IPS-15b (cell line): Measurements from ENCODE around the gene KRTAP10-6.
"Not testable (repeated sequence)": the region's sequence is repeated elsewhere in the genome, so short reads cannot be mapped to it uniquely, and the experiment has no call there.

Source experiments
- H3K27me3 ChIP-seq: one replicate; pipeline ENCODE4 v1.6.1; 2013; ENCODE audit warnings: low read length; ENCODE audit not compliant: control insufficient read depth, insufficient read depth
- H3K36me3 ChIP-seq: one replicate; pipeline ENCODE4 v1.6.1; 2013; ENCODE audit warnings: low read length; ENCODE audit not compliant: control insufficient read depth, insufficient read depth
- H3K4me1 ChIP-seq: one replicate; pipeline ENCODE4 v1.6.1; 2013; ENCODE audit warnings: mild to moderate bottlenecking, low read length; ENCODE audit not compliant: control insufficient read depth, insufficient read depth
- H3K4me3 ChIP-seq: one replicate; pipeline ENCODE4 v1.5.1; 2013; ENCODE audit warnings: low read depth, low read length
- H3K9ac ChIP-seq: one replicate; pipeline ENCODE4 v1.6.1; 2013; ENCODE audit warnings: low read depth, mild to moderate bottlenecking, low read length
- H3K9me3 ChIP-seq: one replicate; pipeline ENCODE4 v1.6.1; 2013; ENCODE audit warnings: mild to moderate bottlenecking, low read length; ENCODE audit not compliant: control insufficient read depth, insufficient read depth

The KRTAP10-6 gene

DNA sequence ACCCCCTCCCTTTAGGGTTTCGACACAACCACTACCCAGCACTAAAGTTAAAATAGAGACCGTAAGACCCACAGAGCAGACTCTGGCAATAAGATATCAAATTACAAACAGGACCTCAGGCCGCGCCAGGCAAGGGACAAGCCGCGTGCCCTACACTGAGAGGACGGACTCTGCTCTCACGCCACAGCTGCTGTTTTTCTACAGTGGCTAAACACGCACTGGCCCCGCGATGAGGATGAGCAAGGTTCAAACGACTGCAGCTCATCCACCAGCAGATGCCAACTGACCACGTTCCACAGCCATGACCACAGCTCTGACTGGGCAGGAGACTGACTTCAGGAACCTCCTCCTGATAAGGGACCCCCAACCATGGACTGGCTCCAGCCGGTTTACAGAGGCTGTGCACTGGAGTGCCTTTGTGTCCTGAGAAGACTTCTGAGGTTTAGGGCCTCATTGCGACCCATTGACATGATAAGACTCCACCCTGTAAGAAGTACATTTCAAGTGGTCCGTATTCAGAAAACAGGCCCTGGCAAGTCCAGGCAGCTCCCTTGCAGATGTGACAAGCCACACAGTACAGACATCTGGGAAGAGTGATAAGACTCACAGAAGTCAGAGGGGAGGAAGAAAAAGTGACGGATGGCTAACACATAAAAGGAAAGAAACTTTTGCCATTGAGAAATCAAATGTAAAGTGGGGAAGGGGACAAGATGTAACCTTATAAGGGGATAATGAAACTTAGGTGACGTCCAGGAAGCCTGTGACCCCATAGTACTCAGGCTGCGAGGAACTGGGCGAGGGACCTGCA, 1.5 kb upstream of the KRTAP10-6 start:
- Histone ChIP-seq H3K9ac (no peak overlapping the region), H3K9me3 (no peaks in the 10 kb centered on the region)

DNA sequence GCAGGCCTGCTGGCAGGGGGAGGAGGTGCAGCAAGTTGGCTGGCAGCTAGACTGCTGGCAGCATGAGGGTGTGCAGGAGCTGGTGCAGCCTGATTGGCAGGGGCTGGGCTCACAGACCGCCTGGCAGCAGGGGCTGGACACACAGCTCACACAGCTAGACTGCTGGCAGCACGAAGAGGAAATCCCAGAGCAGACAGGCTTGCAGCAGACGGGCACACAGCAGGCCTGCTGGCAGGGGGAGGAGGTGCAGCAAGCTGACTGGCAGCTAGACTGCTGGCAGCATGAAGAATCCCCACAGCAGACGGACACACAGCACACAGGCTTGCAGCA, 539 bp downstream of the KRTAP10-6 start:
- H3K36me3 ChIP-seq, H3K9me3 ChIP-seq, H3K4me3 ChIP-seq, H3K9ac ChIP-seq, H3K27me3 ChIP-seq, H3K4me1 ChIP-seq: not testable (repeated sequence)

More for the DNA sequence above, 1.5 kb upstream of the KRTAP10-6 start:
- no peaks in the 10 kb centered on the region for H3K27me3 ChIP-seq
- H3K4me3 ChIP-seq = no peak overlapping the region
- H3K4me1 ChIP-seq = peaks cover 8% of the 10 kb centered on the region
- no peaks in the 10 kb centered on the region for H3K36me3 ChIP-seq

DNA sequence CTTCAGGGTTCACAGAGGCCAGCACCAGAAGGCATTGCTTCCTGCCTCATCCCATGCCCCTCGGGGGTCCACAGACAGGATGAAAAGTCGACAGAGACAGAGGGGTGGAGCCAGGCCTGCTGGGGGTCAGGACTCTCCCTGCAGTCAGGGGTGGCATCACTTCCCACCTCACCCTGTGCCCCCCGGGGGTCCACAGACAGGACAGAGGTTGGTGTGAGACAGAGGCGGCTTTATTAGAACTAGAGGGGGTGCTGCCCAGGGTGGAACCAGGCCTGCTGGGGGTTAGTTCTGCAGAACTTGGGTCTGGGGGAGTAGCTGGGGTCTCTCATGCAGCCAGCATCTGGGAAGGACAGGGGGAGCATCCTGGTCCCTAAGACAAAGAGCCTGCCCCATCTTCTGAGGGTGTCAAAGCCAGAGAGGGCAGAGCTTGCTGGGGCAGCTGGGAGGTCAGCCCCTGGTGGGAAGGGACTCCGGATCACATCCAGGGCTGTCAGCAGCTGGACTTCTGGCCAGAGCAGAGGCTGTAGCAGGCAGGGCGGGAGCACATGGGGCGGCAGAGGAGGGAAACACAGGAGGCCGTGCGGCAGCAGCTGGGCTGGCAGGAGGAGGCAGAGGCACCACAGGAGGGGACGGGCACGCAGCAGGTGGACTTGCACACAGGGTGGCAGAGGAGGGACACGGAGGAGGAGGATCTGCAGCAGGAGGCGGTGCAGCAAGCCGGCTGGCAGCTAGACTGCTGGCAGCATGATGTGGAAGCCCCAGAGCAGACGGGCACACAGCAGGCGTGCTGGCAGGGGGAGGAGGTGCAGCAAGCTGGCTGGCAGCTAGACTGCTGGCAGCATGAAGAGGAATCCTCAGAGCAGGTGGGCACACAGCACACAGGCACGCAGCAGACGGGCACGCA, 1.2 kb downstream of the KRTAP10-6 start:
- not testable (repeated sequence) for H3K9me3 ChIP-seq, H3K36me3 ChIP-seq, H3K9ac ChIP-seq, H3K27me3 ChIP-seq, H3K4me3 ChIP-seq, H3K4me1 ChIP-seq

DNA sequence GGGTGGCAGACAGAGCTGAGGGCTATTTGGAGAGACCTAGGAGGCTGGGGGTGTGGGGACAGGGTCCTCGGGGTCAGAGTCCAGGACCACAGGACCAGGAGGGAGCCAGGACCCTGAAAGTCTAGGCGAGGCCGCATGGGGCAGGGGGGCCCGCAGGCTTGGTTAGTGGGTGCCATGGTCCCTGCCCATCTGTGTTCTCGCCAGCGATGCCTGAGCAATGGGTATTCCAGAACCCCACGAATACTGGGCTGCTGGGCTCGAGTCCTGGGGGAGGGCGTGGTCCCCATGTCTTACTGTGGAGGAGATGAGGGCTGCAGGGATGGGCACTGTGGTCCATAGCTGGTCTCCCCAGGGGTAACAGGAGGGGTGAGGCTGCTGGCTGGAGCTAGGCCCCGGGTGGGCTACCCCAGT, 2.0 kb downstream of the KRTAP10-6 start:
- no peaks in the 10 kb centered on the region for H3K36me3 ChIP-seq
- H3K4me3 ChIP-seq = no peak overlapping the region
- H3K9ac ChIP-seq = no peak overlapping the region
- peaks cover 5% of the 10 kb centered on the region for H3K4me1 ChIP-seq
- no peaks in the 10 kb centered on the region for H3K27me3 ChIP-seq
- H3K9me3 ChIP-seq = no peaks in the 10 kb centered on the region

- H3K27me3 ChIP-seq = no peaks in the 10 kb centered on the region
- no peak overlapping the region for H3K9ac ChIP-seq
These were observed 2.6 kb downstream of the KRTAP10-6 start for GRCh38 chr21:44589586-44590305.

GRCh38 chr21:44589094-44589493, 3.2 kb downstream of the KRTAP10-6 start:
- Histone ChIP-seq H3K9ac (no peak overlapping the region), H3K4me3 (no peak overlapping the region), H3K27me3 (no peaks in the 10 kb centered on the region), H3K4me1 (peaks cover 5% of the 10 kb centered on the region), H3K36me3 (no peaks in the 10 kb centered on the region), H3K9me3 (no peaks in the 10 kb centered on the region)

More at GRCh38 chr21:44589586-44590305, 2.6 kb downstream of the KRTAP10-6 start:
- H3K9me3 ChIP-seq = no peaks in the 10 kb centered on the region
- no peak overlapping the region for H3K4me3 ChIP-seq
- H3K4me1 ChIP-seq = peaks cover 5% of the 10 kb centered on the region
- no peaks in the 10 kb centered on the region for H3K36me3 ChIP-seq

DNA sequence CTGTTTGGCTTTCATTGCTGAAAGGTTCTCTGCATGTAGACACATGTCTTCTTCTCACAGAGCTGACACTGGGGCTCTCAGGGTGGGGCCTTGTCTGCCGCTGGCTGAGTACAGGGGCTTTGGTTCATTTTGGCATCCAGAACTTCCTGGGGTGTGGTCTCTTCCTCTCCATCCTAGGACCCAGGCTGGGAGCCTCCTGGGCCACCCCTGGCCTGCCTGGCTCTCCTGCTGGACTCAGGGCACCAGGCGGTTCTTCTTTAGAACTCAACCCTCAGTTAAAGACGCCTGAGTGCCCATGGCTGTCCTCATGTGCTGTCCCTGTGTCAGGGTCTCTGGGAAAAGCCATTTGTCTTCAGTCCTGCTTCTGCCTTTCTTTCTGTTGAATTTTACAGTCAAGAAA, 6.4 kb downstream of the KRTAP10-6 start:
- Histone ChIP-seq H3K9ac (no peak overlapping the region), H3K9me3 (no peaks in the 10 kb centered on the region)

GRCh38 chr21:44583800-44584147, 8.5 kb downstream of the KRTAP10-6 start:
- H3K9ac ChIP-seq = no peak overlapping the region
- H3K4me3 ChIP-seq = no peak overlapping the region
- H3K36me3 ChIP-seq = no peaks in the 10 kb centered on the region
- no peaks in the 10 kb centered on the region for H3K4me1 ChIP-seq
- H3K9me3 ChIP-seq = no peaks in the 10 kb centered on the region
- no peaks in the 10 kb centered on the region for H3K27me3 ChIP-seq

More for the DNA sequence above, 6.4 kb downstream of the KRTAP10-6 start:
- H3K27me3 ChIP-seq = no peaks in the 10 kb centered on the region
- no peak overlapping the region for H3K4me3 ChIP-seq
- no peaks in the 10 kb centered on the region for H3K36me3 ChIP-seq
- no peaks in the 10 kb centered on the region for H3K4me1 ChIP-seq

DNA sequence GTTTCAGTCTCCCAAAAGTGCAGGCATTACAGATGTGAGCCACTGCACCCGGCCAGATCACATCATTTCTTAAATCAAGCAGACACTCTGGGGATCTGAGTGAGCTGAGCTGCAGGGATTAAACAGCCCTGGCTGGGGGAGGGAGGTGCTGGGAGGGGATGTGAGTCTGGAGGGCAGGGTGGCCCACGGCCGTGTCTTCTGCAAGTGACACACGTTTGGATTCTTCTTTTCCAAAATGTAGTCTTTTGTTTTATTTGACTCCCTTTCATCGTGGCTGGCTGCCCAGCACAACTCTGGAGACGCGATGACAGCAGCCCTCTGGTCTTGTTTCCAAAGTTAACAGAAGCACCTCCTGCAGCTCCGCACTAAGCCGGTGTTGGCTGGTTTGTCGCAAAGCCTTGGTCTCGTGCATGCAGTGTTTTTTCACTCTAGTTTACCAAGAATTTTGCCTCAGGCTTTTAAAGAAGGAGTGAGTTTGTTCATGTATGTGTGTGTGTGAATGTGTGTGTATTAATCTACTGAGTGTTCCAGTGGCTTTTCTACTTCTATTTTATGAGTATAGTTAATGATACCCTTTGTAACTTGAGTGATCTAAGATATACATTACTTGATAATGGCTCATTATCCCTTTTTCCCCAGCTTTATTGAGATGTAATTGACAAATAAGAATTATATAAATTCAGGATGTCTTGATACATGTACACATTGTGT, 9.1 kb downstream of the KRTAP10-6 start:
- Histone ChIP-seq H3K36me3 (no peaks in the 10 kb centered on the region), H3K4me3 (no peak overlapping the region), H3K9ac (no peak overlapping the region), H3K9me3 (no peaks in the 10 kb centered on the region), H3K27me3 (no peaks in the 10 kb centered on the region), H3K4me1 (no peaks in the 10 kb centered on the region)

- Histone ChIP-seq H3K9ac (no peak overlapping the region), H3K27me3 (no peaks in the 10 kb centered on the region), H3K36me3 (no peaks in the 10 kb centered on the region), H3K9me3 (no peaks in the 10 kb centered on the region), H3K4me1 (no peaks in the 10 kb centered on the region), H3K4me3 (no peak overlapping the region)
These were observed 10.2 kb downstream of the KRTAP10-6 start for GRCh38 chr21:44582055-44582454.

DNA sequence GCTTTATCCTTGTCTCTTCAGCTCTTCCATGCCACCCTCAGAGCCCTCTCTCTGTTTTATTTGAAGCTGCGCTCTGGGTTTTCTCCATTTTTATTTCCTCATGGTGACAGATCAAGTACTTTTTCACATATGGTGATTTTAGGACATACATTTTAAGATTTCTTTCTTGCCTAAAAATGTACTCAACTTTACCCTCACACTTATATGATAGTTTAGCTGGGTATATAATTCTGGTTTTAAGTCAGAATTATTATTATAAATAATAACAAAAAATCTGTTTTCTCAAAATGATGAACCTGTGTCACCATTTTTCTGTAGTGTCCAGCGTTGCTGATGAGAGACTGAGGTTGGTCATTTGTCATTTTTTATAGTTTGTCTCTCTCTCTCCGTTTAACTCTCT, 11.1 kb downstream of the KRTAP10-6 start:
- Histone ChIP-seq H3K27me3 (no peaks in the 10 kb centered on the region), H3K9ac (no peak overlapping the region), H3K4me1 (no peaks in the 10 kb centered on the region), H3K9me3 (no peaks in the 10 kb centered on the region), H3K36me3 (no peaks in the 10 kb centered on the region), H3K4me3 (no peak overlapping the region)
